HG03575 (cell line): ENCODE measurements around the gene HOPX.
"Not testable (repeated sequence)": the region's sequence is repeated elsewhere in the genome, so short reads cannot be mapped to it uniquely, and the experiment has no call there.

ENCODE experiments used
- ATAC-seq: cut with Tn5 transposase; IDR thresholded peaks from one replicate; pipeline ENCODE4 v1.9.1; 2021; ENCODE audit not compliant: unreplicated experiment, insufficient number of reproducible peaks, low FRiP score; ENCODE audit errors: extremely low read depth

HOPX gene

DNA sequence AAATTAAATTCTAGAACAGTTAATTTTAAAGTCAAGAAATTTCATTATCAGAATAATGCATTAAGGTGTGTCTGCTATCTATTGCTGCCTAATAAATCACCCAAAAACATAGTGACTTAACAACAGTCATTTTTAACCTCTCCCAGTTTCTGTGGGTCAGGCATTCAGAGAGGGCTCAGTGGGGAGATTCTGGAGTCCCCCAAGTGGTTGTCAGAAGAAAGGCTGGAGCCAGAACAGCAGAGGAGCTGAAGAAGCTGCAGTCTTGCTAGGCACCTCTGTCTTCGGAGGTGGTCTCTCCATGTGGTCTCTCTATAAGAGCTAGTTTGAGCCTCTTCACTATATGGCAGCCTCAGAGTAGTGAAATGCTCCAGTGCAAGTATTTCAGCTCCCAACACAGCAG lies 9.3 kb upstream of the HOPX start:
- ATAC-seq, result no peak

GRCh38 chr4:56689201-56689969 lies 8.3 kb upstream of the HOPX start:
- ATAC-seq, result no peak

- ATAC-seq, result no peak
These were observed 7.1 kb upstream of the HOPX start for GRCh38 chr4:56688094-56688647.

- no peak for ATAC-seq
These were observed 5.6 kb upstream of the HOPX start for GRCh38 chr4:56686537-56687231.

GRCh38 chr4:56684320-56685050 lies 3.4 kb upstream of the HOPX start:
- ATAC-seq, result no peak

GRCh38 chr4:56683455-56683854 lies 2.4 kb upstream of the HOPX start:
- no peak for ATAC-seq

- no peak for ATAC-seq
These were observed 893 bp upstream of the HOPX start for GRCh38 chr4:56681853-56682525.

- ATAC-seq, result no peak
These were observed 830 bp downstream of the HOPX start for GRCh38 chr4:56680266-56680665.

DNA sequence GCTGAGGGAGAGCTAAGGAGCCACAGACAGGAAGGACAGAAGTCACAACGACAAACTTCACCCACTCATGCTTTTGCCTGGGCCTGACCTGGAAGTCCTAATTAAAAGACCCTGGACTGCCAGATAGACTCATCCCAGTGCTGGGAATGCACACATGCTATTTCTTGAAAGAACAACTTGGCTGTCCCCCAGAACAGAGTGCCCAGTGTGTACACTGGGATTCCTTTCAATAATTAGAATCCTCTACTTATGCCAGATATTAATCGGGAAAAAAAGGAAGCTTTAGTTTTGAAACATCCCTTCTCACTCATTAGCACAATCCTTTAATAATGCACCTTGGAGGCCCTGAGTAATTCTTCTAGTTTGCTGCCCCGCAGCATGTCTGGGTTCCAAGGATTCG lies 3.4 kb downstream of the HOPX start:
- no peak for ATAC-seq

GRCh38 chr4:56674984-56675383 lies 6.1 kb downstream of the HOPX start:
- no peak for ATAC-seq

DNA sequence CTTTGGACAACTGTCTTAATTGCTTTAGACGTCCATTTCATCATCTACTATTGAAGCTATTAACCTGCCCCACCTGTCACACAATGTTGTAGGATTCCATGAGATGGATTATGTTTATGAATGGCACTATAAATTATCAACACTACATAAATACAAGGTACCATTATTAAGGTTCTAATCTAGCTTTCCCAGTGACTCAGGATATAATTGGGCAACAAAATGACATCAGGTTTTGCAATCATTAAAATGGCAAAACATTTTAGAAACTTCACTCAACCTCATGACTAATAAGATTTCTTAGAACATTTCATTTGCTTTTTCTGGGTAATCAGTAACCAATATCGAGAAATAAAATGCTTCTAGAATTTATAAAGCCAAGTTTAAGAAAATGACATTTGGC lies 9.2 kb downstream of the HOPX start:
- ATAC-seq, result no peak

- no peak for ATAC-seq
These were observed 9.7 kb downstream of the HOPX start for GRCh38 chr4:56671373-56671772.

- ATAC-seq, result no peak
These were observed 12.8 kb downstream of the HOPX start for GRCh38 chr4:56668267-56668666.

DNA sequence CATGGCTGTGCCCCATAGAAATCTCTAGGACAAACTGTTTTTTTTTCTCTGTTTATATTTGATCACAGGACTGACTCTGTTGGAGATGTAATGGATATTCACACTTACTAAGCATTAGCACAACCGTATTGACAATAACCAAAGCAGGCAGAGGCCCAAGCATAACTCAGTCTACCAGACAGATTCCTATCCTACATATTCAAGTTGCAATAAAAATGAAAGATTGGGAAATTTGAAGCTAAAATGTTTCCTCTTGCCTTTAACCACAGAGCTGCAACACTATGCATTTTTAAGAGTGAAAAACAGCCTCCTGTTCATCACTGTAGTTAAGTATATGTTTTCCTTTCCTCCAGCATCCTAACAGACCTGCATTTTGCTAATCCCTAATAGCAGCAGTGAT lies 13.7 kb downstream of the HOPX start:
- not testable (repeated sequence) for ATAC-seq

DNA sequence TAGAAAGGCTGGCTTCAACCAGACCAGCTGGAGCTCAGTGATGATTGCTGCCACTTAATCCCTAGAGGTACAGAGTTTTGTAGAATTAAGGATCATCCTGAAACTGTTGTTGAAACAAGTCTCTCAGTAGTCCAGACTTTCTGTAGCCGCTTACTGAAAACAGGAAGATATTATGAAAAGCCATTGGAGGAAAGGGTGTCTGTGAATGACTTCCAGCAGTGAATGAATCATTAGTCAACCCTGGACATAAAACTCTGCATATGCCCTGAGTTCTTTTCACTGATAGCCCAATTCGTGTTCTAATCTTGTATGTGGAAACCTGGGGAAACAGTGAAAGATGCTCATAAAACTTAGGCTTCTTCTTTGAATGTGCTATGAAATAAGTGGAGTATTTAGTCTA lies 14.8 kb downstream of the HOPX start:
- no peak for ATAC-seq

DNA sequence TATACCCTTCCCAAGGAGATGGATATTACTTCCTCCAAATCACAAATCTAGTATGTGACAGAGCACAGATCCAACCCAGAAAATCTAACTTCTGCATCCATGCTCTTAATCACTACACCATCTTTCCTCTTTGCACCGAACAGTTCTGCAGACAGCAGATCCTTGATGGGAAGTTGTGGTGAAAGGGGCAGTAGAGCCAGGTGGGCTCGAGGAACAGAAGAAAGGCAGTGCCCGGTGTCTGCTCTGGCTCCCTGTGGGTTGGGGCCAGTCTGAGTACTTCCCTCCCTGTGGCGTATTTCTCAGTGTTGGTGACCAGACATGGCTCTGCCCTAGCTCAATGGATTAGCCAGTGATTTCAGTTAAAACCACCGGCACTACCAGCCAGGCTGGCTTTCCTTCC lies 15.3 kb downstream of the HOPX start:
- no peak for ATAC-seq

GRCh38 chr4:56662782-56663468 lies 18.2 kb downstream of the HOPX start:
- ATAC-seq, result no peak

- ATAC-seq, result no peak
These were observed 21.1 kb downstream of the HOPX start for GRCh38 chr4:56659946-56660345.

DNA sequence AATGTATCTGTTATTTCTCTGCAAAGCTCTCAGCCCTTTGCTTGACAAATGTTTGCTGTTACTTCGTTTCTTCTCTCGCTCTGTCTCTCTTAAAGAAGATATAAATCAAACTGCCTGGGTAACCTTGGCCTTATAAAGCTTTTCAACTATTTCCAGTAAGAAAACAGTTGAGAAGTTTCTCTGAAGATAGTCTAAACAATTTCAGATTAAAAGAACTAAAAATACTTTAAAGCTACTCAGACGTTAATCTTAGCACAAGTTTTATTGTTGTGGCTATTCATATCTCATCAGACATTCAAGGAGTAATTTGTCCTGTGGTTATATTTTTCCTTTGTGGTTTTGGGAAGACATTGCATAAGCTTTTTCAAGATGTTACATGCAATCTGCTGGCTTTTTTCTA lies 22.6 kb downstream of the HOPX start:
- ATAC-seq, result no peak
